Activated B cell treated with CpG ODN at 0.5 μM for 24 hours (primary cell): ENCODE data around the gene GDF7. TPM values are rescaled to one million over a fixed set of nuclear protein-coding genes. Genes with fewer than 3 reads are reported as not detected.

Experiments
- ATAC-seq: fragments of 200-7000 bp; cut with Tn5 transposase; one replicate; pipeline ENCODE4 v1.10.0; 2021; ENCODE audit warnings: low read depth, mild to moderate bottlenecking, moderate library complexity
- CTCF ChIA-PET: fragments of 350-600 bp; sonication (Branson Sonifier 250); formaldehyde crosslinking; loops from one replicate; lab custom pipeline; 2021; ENCODE audit warnings: antibody characterized with exemption; lab: Charles Lee
- POLR2A ChIA-PET: fragments of 350-600 bp; sonication (Branson Sonifier 250); formaldehyde crosslinking; loops from one replicate; lab custom pipeline; 2021; ENCODE audit warnings: antibody characterized with exemption; lab: Charles Lee
- DNase-seq: peaks from one replicate; pipeline ENCODE4 v3.0.0; 2022
- H3K27ac Mint-ChIP-seq: one replicate; pipeline ENCODE4 v1.8.0; 2020; ENCODE audit warnings: mixed read lengths
- H3K27me3 Mint-ChIP-seq: one replicate; pipeline ENCODE4 v1.8.0; 2021; ENCODE audit warnings: mixed read lengths
- H3K36me3 Mint-ChIP-seq: one replicate; pipeline ENCODE4 v1.8.0; 2021; ENCODE audit warnings: low read depth, mixed read lengths
- H3K4me1 Mint-ChIP-seq: one replicate; pipeline ENCODE4 v1.8.0; 2021; ENCODE audit warnings: mixed read lengths
- H3K4me3 Mint-ChIP-seq: one replicate; pipeline ENCODE4 v1.8.0; 2020; ENCODE audit warnings: mild to moderate bottlenecking, mixed read lengths
- H3K9me3 Mint-ChIP-seq: one replicate; pipeline ENCODE4 v1.8.0; 2020; ENCODE audit warnings: mixed read lengths
- intact Hi-C: fragments of 100-400 bp; cut with micrococcal nuclease; formaldehyde crosslinking; loops from one replicate; pipeline ENCODE4 v1.15.1; 2024
- total RNA-seq: library from RNA; stranded (reverse); gene quantifications from 2 replicates; pipeline ENCODE4 v1.2.3, GENCODE V29; 2022
- TF ChIP-seq, protein P1 (sequence below): fragments of 200-600 bp; IDR thresholded peaks from one replicate; pipeline ENCODE4 v1.8.0; 2022; ENCODE audit warnings: antibody characterized with exemption, mild to moderate bottlenecking

The GDF7 gene
- total RNA-seq, 1 donor from 2014 or later, result 6.7 TPM

DNA sequence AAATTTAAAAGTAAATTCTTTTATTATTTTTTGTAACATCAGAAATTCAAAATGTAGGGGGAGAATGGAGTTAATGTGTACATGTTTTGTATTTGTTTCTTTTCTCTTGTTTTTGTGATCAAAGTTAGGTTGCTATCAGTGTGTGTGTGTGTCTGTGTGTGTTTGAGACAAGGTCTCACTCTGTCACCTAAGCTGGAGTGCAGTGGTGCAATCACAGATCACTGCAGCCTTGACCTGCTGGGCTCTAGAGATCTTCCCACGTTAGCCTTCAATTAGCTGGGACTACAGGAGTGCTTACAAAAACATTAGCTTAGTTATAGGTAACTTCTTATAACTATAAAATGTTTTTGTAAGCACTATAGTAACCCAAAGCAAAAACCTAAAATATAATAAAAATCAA is 50.7 kb downstream of the GDF7 start:
- H3K36me3 Mint-ChIP-seq, result peaks cover 49% of the 10 kb centered on the region
- TF ChIP-seq, protein P1, sequence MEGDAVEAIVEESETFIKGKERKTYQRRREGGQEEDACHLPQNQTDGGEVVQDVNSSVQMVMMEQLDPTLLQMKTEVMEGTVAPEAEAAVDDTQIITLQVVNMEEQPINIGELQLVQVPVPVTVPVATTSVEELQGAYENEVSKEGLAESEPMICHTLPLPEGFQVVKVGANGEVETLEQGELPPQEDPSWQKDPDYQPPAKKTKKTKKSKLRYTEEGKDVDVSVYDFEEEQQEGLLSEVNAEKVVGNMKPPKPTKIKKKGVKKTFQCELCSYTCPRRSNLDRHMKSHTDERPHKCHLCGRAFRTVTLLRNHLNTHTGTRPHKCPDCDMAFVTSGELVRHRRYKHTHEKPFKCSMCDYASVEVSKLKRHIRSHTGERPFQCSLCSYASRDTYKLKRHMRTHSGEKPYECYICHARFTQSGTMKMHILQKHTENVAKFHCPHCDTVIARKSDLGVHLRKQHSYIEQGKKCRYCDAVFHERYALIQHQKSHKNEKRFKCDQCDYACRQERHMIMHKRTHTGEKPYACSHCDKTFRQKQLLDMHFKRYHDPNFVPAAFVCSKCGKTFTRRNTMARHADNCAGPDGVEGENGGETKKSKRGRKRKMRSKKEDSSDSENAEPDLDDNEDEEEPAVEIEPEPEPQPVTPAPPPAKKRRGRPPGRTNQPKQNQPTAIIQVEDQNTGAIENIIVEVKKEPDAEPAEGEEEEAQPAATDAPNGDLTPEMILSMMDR, result no peak
- H3K27me3 Mint-ChIP-seq, result no peaks in the 10 kb centered on the region
- H3K4me1 Mint-ChIP-seq, result peaks cover 5% of the 10 kb centered on the region
- ChIA-PET CTCF (no interaction called here), POLR2A (no interaction called here)
- H3K27ac Mint-ChIP-seq, result no peak overlapping the region
- H3K4me3 Mint-ChIP-seq, result no peak overlapping the region
- H3K9me3 Mint-ChIP-seq, result peaks cover 12% of the 10 kb centered on the region
- no peak for ATAC-seq
- DNase-seq, result no peak
- intact Hi-C loops, result no loop called here

DNA sequence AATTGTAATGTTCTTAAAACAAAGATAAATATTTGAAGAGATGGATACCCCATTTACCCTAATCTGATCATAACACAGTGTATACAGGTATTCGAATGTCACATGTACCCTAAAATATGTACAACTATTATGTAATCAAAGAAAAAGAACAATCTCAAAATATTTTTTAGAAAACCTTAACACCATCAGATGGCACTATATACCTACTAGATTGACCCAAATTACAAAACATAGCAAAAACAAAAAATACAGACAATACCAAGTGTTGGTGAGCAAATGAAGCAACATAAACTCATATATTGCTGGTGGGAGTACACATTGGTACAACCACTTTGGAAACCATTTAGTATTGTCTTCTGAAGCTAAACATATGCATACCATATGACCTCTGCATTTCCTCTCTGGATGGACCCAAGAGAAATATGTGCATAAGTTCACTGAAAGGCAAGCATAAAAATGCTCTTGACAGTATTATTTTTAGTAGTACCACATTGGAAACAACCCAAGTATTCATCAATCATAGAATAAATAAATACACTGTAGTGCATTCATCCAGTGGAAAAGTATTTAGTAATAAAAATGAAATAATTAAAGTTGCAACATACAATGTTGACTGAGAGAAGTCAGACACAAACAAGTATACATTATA is 55.8 kb downstream of the GDF7 start:
- POLR2A ChIA-PET, result no interaction called here
- TF ChIP-seq, protein P1, result no peak
- DNase-seq, result no peak
- no peak for ATAC-seq
- CTCF ChIA-PET, result interaction anchor here (1.0 kb wide), 1 partner anchor 240 kb away, joined by 6 read pairs; no protein-coding TSS in a partner anchor
- Mint-ChIP-seq H3K36me3 (peaks cover 45% of the 10 kb centered on the region), H3K9me3 (peaks cover 6% of the 10 kb centered on the region), H3K27me3 (no peaks in the 10 kb centered on the region), H3K4me3 (no peak overlapping the region), H3K27ac (no peak overlapping the region), H3K4me1 (no peaks in the 10 kb centered on the region)
- intact Hi-C loops, result loop anchor here (2.0 kb wide), 1 partner anchor 240 kb away; no protein-coding TSS in a partner anchor

DNA sequence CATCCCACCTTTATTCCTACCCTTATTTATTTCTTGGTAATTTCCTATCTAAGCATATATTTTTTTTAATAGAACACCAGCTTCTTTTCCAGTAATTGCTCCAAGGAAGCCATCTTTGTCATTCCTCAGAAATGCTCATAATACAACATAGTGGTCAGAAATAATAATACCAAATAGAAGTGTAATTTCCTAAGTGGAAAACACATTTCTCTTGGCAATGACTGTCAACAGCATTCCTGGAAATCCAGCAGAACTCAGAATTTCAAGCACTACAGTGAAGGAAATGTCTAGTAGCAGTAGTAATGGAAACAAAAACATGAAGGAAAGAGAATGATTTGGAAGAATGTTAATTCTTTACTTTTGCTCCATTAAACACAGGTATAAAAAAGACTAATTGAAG is 56.6 kb downstream of the GDF7 start:
- Mint-ChIP-seq H3K4me3 (no peak overlapping the region), H3K36me3 (peaks cover 39% of the 10 kb centered on the region), H3K27me3 (no peaks in the 10 kb centered on the region), H3K27ac (no peak overlapping the region), H3K4me1 (no peaks in the 10 kb centered on the region), H3K9me3 (peaks cover 3% of the 10 kb centered on the region)
- DNase-seq (no peak), ATAC-seq (no peak)
- CTCF ChIA-PET, result interaction anchor here (1.0 kb wide), 1 partner anchor 240 kb away, joined by 6 read pairs; no protein-coding TSS in a partner anchor
- POLR2A ChIA-PET, result no interaction called here
- intact Hi-C loops, result loop anchor here (2.0 kb wide), 1 partner anchor 239 kb away; no protein-coding TSS in a partner anchor
- TF ChIP-seq, protein P1, result no peak

DNA sequence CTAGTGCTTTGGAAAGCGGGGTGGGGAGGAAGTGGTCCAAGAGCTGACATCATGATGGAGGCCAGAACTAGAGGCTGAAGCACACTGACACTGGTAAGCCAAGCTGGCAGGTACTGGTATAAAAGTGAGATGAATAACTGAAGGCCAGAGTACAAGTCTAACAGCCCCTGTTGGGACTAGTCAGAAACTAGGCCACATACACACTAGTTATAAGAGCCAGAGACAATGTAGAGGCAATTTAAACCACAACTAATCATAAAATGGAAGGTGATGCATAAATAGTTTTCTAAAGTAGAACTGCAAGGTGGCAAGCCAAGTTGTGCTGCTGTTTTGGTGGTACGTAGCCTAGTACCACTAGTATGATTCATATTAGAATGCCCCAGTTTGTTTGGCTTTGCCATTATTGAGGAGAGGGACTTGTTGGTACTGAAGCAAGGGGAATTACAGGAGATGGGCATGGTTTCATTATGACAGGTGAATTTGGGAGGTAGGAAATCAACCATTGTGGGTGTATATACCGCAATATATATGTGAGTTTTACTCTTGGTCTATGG is 57.6 kb downstream of the GDF7 start:
- DNase-seq, result no peak
- Mint-ChIP-seq H3K4me3 (no peak overlapping the region), H3K27me3 (no peaks in the 10 kb centered on the region), H3K36me3 (peaks cover 34% of the 10 kb centered on the region), H3K9me3 (no peaks in the 10 kb centered on the region), H3K4me1 (no peaks in the 10 kb centered on the region), H3K27ac (no peak overlapping the region)
- TF ChIP-seq, protein P1, result no peak
- CTCF ChIA-PET, result no interaction called here
- POLR2A ChIA-PET, result no interaction called here
- intact Hi-C loops, result no loop called here
- no peak for ATAC-seq

DNA sequence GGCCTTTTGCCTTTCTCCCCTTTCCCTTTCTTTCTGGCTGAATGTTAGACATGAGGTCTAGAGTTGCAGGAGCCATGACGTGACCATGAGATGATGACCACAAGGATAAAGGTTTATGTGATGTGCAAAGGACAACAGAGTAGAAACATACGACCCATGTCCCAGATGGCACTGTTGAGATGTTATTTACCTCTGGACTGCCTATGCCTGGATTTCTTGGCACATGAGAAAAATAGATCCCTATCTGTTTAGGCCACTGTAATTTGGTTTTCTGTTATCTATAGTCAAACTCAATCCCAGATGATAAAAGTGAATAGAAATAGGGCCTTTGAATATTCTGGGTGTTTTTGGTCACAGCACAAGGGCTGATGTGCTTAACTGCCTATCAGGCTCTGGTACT is 58.8 kb downstream of the GDF7 start:
- Mint-ChIP-seq H3K4me3 (no peak overlapping the region), H3K9me3 (no peaks in the 10 kb centered on the region), H3K36me3 (peaks cover 30% of the 10 kb centered on the region), H3K27ac (no peak overlapping the region), H3K27me3 (no peaks in the 10 kb centered on the region), H3K4me1 (no peaks in the 10 kb centered on the region)
- ChIA-PET CTCF (no interaction called here), POLR2A (no interaction called here)
- DNase-seq (no peak), ATAC-seq (no peak)
- TF ChIP-seq, protein P1, result no peak
- intact Hi-C loops, result no loop called here
